H4 (cell line): ENCODE measurements around the gene SPEM1. TPM values are rescaled to one million over a fixed set of nuclear protein-coding genes. Genes with fewer than 3 reads are reported as not detected.

ENCODE experiments used
- DNase-seq: peaks from one replicate; pipeline ENCODE4 v3.0.0-alpha.2; 2015; ENCODE audit warnings: low spot score
- total RNA-seq: library from RNA; depleted of rRNA; stranded (reverse); fragments of >200 nt; shearing (Covaris generic); gene quantifications from 2 replicates; pipeline ENCODE4 v1.2.3, GENCODE V29; 2014; rRNA removed

The SPEM1 gene
- not detected in 2 replicates for total RNA-seq

- no peak for DNase-seq
Observed at GRCh38 chr17:7419819-7420610, at the start of gene SPEM1. Gene SPEM1 (plus strand): TSS chr17:7420324. CDS start chr17:7420385, 61 bp downstream.

GRCh38 chr17:7370853-7371252 is 49.3 kb upstream of the SPEM1 start:
- no peak for DNase-seq

- DNase-seq, result no peak
Observed at GRCh38 chr17:7374353-7374752, 45.8 kb upstream of the SPEM1 start.

- no peak for DNase-seq
Observed at GRCh38 chr17:7379134-7379533, 41.0 kb upstream of the SPEM1 start.

- DNase-seq, result no peak
Observed at GRCh38 chr17:7380321-7380720, 39.8 kb upstream of the SPEM1 start.

GRCh38 chr17:7380855-7381683 is 39.1 kb upstream of the SPEM1 start, which contains the start of gene TNK1:
Gene TNK1 (plus strand): TSS chr17:7381089. CDS start chr17:7382927, 1,838 bp downstream.
- no peak for DNase-seq

- no peak for DNase-seq
Observed at GRCh38 chr17:7382901-7383300, 37.2 kb upstream of the SPEM1 start.

GRCh38 chr17:7383371-7383741 is 36.8 kb upstream of the SPEM1 start:
- no peak for DNase-seq

GRCh38 chr17:7383742-7384488 is 36.2 kb upstream of the SPEM1 start:
- no peak for DNase-seq

GRCh38 chr17:7384489-7385081 is 35.5 kb upstream of the SPEM1 start:
- no peak for DNase-seq

GRCh38 chr17:7388856-7389255 is 31.3 kb upstream of the SPEM1 start:
- no peak for DNase-seq

- DNase-seq, result no peak
Observed at GRCh38 chr17:7389924-7390910, 29.9 kb upstream of the SPEM1 start.

- DNase-seq, result no peak
Observed at GRCh38 chr17:7391307-7391706, 28.8 kb upstream of the SPEM1 start.

- DNase-seq, result no peak
Observed at GRCh38 chr17:7392696-7393612, 27.2 kb upstream of the SPEM1 start.

- no peak for DNase-seq
Observed at GRCh38 chr17:7393613-7394451, 26.3 kb upstream of the SPEM1 start.

- DNase-seq, result peak; percentile 59
Observed at GRCh38 chr17:7394452-7395191, 25.5 kb upstream of the SPEM1 start, which contains the start of gene PLSCR3. Gene PLSCR3 (minus strand): TSS chr17:7394525. CDS start chr17:7394110, 415 bp downstream.

GRCh38 chr17:7396147-7396546 is 24.0 kb upstream of the SPEM1 start:
- no peak for DNase-seq

GRCh38 chr17:7398612-7399011 is 21.5 kb upstream of the SPEM1 start:
- no peak for DNase-seq
